22Rv1 (cell line): Measurements from ENCODE around the gene DRD4.

ENCODE experiments used
- ZFX ChIP-seq: fragments of 450-650 bp; IDR thresholded peaks from 2 replicates; pipeline ENCODE4 v1.6.1; 2017; ENCODE audit warnings: antibody characterized with exemption, borderline replicate concordance
- TF ChIP-seq, protein P1 (sequence below): fragments of 450-650 bp; IDR thresholded peaks from 2 replicates; pipeline ENCODE4 v1.5.1; 2017; ENCODE audit warnings: mild to moderate bottlenecking

GRCh38 chr11:612961-613300 is 24.1 kb upstream of the DRD4 start:
- TF ChIP-seq, protein P1, sequence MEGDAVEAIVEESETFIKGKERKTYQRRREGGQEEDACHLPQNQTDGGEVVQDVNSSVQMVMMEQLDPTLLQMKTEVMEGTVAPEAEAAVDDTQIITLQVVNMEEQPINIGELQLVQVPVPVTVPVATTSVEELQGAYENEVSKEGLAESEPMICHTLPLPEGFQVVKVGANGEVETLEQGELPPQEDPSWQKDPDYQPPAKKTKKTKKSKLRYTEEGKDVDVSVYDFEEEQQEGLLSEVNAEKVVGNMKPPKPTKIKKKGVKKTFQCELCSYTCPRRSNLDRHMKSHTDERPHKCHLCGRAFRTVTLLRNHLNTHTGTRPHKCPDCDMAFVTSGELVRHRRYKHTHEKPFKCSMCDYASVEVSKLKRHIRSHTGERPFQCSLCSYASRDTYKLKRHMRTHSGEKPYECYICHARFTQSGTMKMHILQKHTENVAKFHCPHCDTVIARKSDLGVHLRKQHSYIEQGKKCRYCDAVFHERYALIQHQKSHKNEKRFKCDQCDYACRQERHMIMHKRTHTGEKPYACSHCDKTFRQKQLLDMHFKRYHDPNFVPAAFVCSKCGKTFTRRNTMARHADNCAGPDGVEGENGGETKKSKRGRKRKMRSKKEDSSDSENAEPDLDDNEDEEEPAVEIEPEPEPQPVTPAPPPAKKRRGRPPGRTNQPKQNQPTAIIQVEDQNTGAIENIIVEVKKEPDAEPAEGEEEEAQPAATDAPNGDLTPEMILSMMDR: no peak
- TF ChIP-seq ZFX: no peak
